ENCODE measurements around the gene CHD5. TPM values are rescaled to one million over a fixed set of nuclear protein-coding genes. Genes with fewer than 3 reads are reported as not detected.
"Not testable (repeated sequence)": the region's sequence is repeated elsewhere in the genome, so short reads cannot be mapped to it uniquely, and the experiment has no call there.

The CHD5 gene
- total RNA-seq, 2 experiments from 2014 or later: 0.44 to 0.56 TPM

GRCh38 chr1:6068932-6069331 is 111.2 kb downstream of the CHD5 start:
- DNase-seq: no peak
- H3K9me3 Mint-ChIP-seq: no peaks in the 10 kb centered on the region
- H3K27ac Mint-ChIP-seq: no peak overlapping the region
- no peak overlapping the region for H3K4me3 Mint-ChIP-seq
- H3K4me1 Mint-ChIP-seq: no peaks in the 10 kb centered on the region
- H3K27me3 Mint-ChIP-seq: no peaks in the 10 kb centered on the region
- peaks cover 3% of the 10 kb centered on the region for H3K36me3 Mint-ChIP-seq

DNA sequence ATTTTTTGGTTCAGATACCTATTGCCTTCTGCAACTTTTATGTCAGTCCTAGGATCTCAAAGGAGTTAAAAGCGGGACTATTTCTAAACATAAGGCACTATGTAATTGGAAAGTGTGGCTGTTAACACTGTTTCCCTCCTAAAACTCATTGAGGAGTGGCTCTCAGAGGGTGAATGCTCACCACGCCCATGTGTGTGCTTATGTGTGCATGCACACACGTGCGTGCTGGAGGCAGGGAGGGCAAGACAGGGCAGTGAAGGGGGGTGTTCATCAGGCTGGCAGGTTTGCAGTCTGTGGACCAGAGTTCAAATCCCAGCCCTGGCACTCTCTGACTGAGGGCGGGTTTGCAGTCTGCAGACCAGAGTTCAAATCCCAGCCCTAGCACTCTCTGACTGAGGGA is 112.0 kb downstream of the CHD5 start:
- Mint-ChIP-seq H3K27me3 (no peaks in the 10 kb centered on the region), H3K9me3 (no peaks in the 10 kb centered on the region), H3K4me1 (no peaks in the 10 kb centered on the region), H3K4me3 (no peak overlapping the region), H3K27ac (no peak overlapping the region), H3K36me3 (peaks cover 3% of the 10 kb centered on the region)
- DNase-seq: no peak

- no peak for DNase-seq
- Mint-ChIP-seq H3K27ac (no peak overlapping the region), H3K9me3 (no peaks in the 10 kb centered on the region), H3K4me3 (no peak overlapping the region), H3K36me3 (peaks cover 5% of the 10 kb centered on the region), H3K4me1 (peaks cover 2% of the 10 kb centered on the region), H3K27me3 (no peaks in the 10 kb centered on the region)
These were observed 113.4 kb downstream of the CHD5 start for GRCh38 chr1:6066680-6067079.

GRCh38 chr1:6065093-6065858 is 114.8 kb downstream of the CHD5 start:
- H3K36me3 Mint-ChIP-seq: peaks cover 6% of the 10 kb centered on the region
- H3K4me1 Mint-ChIP-seq: peaks cover 2% of the 10 kb centered on the region
- no peak for DNase-seq
- no peak overlapping the region for H3K4me3 Mint-ChIP-seq
- H3K27ac Mint-ChIP-seq: no peak overlapping the region
- H3K9me3 Mint-ChIP-seq: no peaks in the 10 kb centered on the region
- H3K27me3 Mint-ChIP-seq: no peaks in the 10 kb centered on the region

DNA sequence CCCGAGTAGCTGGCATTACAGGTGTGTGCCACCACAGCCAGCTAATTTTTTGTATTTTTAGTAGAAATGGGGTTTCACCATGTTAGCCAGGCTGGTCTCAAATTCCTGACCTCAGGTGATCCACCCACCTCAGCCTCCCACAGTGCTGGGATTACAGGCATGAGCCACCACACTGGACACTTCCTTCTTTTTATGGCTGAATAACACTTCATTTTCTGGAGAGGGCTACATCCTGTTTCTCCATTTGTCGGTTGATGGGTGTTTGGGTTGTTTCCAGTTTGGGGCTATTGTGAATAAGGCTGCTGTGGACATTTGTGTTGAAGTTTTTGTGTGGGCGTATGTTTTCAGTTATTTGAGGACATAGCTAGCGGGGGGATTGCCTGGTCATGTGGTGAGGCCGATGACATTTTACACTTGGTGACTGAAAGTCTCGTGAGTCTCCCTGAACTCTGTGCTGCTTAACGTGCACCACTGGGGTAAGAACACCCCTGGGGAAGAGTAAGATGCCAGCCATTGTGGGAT is 116.5 kb downstream of the CHD5 start:
- H3K27ac Mint-ChIP-seq, DNase-seq, H3K9me3 Mint-ChIP-seq, H3K4me3 Mint-ChIP-seq, H3K27me3 Mint-ChIP-seq, H3K4me1 Mint-ChIP-seq: not testable (repeated sequence)
- H3K36me3 Mint-ChIP-seq: peaks cover 10% of the 10 kb centered on the region

- peaks cover 4% of the 10 kb centered on the region for H3K4me1 Mint-ChIP-seq
These were observed 117.5 kb downstream of the CHD5 start for GRCh38 chr1:6062670-6063069.

GRCh38 chr1:6059866-6060265 is 120.3 kb downstream of the CHD5 start:
- no peak for DNase-seq
- Mint-ChIP-seq H3K27me3 (no peaks in the 10 kb centered on the region), H3K4me3 (no peak overlapping the region), H3K9me3 (no peaks in the 10 kb centered on the region), H3K4me1 (peaks cover 4% of the 10 kb centered on the region), H3K36me3 (peaks cover 12% of the 10 kb centered on the region), H3K27ac (no peak overlapping the region)

More at GRCh38 chr1:6062670-6063069, 117.5 kb downstream of the CHD5 start:
- peaks cover 10% of the 10 kb centered on the region for H3K36me3 Mint-ChIP-seq
- H3K27ac Mint-ChIP-seq: no peak overlapping the region
- DNase-seq: no peak
- H3K9me3 Mint-ChIP-seq: no peaks in the 10 kb centered on the region
- no peaks in the 10 kb centered on the region for H3K27me3 Mint-ChIP-seq
- H3K4me3 Mint-ChIP-seq: no peak overlapping the region

DNA sequence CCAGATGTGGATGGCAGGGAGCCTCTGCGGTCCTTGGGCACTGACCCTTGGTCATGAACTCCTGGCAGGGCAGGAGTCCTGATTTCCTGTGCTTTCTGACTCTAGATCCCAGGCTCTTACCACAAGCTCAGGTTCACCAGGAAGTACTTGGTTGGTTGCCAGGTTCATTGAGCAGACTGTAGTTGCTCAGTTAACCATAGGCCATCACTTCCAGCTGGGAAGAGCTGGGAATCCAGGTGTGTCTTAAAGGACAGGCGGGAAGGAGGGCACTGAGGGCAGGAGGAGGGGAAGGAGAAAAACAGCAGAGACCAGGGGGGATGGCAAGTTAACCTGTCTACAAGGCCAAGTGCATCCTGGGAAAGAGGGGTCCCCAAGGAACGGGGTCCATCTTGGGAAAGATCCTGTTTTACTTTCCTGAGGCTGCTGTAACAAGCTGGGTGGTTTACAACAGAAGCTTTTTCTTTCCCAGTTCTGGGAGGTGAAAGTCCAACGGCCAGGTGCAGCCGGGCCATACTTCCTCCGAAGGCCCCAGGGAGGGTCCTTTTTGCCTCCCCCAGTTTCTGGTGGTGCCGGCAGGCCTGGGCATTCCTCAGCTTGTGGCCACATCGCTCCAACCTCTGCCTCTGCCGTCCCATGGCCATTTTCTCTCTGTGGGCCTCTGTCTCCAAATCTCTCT is 122.8 kb downstream of the CHD5 start:
- no peak for DNase-seq

DNA sequence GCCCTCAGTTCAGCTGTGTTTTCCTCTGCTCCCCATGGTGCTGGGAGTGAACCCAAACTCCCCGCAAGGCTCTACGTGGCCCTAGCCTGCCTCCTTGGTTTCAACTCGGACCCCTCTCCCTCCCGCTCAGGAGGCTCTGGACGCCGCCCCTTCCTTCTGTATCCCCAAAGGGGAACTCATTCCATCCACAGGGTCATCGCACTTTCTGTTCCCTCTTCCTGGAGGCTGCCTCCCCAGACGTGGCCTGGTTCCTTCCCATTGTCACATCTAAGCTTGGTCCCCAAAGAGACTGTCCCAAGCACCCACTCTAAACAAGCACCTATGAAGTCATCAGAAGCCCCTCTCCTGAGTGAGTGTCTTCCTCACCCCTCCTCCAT is 123.6 kb downstream of the CHD5 start:
- no peak for DNase-seq
- Mint-ChIP-seq H3K27ac (no peak overlapping the region), H3K9me3 (no peaks in the 10 kb centered on the region), H3K4me3 (no peak overlapping the region), H3K4me1 (peaks cover 5% of the 10 kb centered on the region), H3K36me3 (peaks cover 18% of the 10 kb centered on the region), H3K27me3 (no peaks in the 10 kb centered on the region)

More for the DNA sequence above, 122.8 kb downstream of the CHD5 start:
- peaks cover 5% of the 10 kb centered on the region for H3K4me1 Mint-ChIP-seq
- H3K9me3 Mint-ChIP-seq: no peaks in the 10 kb centered on the region
- no peaks in the 10 kb centered on the region for H3K27me3 Mint-ChIP-seq
- no peak overlapping the region for H3K27ac Mint-ChIP-seq
- H3K4me3 Mint-ChIP-seq: no peak overlapping the region
- peaks cover 18% of the 10 kb centered on the region for H3K36me3 Mint-ChIP-seq

DNA sequence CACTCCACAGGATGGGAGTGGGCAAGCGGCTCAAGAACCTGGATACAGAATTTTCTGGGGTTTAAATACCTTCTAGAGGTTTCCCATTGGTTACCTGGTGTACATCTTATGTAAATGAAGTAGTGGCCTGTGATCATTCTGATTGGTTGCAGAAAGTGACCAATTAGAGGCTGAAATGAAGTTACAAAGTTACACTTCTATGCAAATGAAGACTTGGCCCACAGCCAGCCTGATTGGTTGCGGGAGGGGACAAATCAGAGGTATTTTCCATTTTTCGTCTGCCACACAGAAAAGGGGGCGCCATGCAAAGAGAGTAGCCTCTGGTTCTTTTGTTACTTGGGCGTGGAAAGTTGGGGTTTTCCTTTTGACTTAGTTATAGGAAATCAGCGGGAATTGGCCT is 125.5 kb downstream of the CHD5 start:
- DNase-seq: no peak
- Mint-ChIP-seq H3K27ac (no peak overlapping the region), H3K27me3 (no peaks in the 10 kb centered on the region), H3K4me3 (no peak overlapping the region), H3K36me3 (peaks cover 19% of the 10 kb centered on the region), H3K9me3 (no peaks in the 10 kb centered on the region), H3K4me1 (peaks cover 5% of the 10 kb centered on the region)

DNA sequence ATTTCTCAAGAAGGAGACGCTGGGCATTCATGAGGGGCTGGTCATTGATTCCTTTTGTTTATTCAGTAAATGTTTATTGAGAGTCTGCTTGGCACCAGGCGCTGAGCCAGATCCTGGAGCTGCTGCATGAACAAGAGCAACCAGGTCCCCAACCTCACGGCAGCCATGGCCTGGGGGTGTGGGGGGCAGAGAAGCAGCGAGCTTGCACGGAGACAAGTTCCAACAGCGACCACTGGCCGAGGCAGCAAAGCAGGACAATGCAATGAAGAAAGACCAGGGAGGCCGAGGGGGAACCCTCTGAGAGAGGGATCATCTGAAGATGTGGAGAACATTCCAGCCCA is 126.9 kb downstream of the CHD5 start:
- peaks cover 4% of the 10 kb centered on the region for H3K4me1 Mint-ChIP-seq
- no peaks in the 10 kb centered on the region for H3K27me3 Mint-ChIP-seq
- no peak for DNase-seq
- H3K27ac Mint-ChIP-seq: no peak overlapping the region
- H3K36me3 Mint-ChIP-seq: peaks cover 19% of the 10 kb centered on the region
- H3K9me3 Mint-ChIP-seq: no peaks in the 10 kb centered on the region
- H3K4me3 Mint-ChIP-seq: no peak overlapping the region

- Mint-ChIP-seq H3K4me3 (no peak overlapping the region), H3K4me1 (peaks cover 7% of the 10 kb centered on the region), H3K27me3 (no peaks in the 10 kb centered on the region), H3K27ac (no peak overlapping the region), H3K9me3 (no peaks in the 10 kb centered on the region), H3K36me3 (peaks cover 19% of the 10 kb centered on the region)
- DNase-seq: peak; percentile 18
These were observed 127.4 kb downstream of the CHD5 start for GRCh38 chr1:6052543-6053205.

Other genes starting within 250 kb of the CHD5 start
- 10 to 100 TPM; 11.4 to 12.6 TPM for gene NPHP4, start 187.9 kb downstream of the CHD5 start, total RNA-seq
- 100 to 1,000 TPM; 209 to 218 TPM for gene KCNAB2, start 134.4 kb downstream of the CHD5 start, total RNA-seq
- gene RPL22, start 19.3 kb upstream of the CHD5 start, total RNA-seq: 100 to 1,000 TPM; 481 to 486 TPM
- 1 to 10 TPM; 5.0 to 6.2 TPM for gene RNF207, start 25.8 kb upstream of the CHD5 start, total RNA-seq
- gene ICMT, start 55.6 kb upstream of the CHD5 start, total RNA-seq: 10 to 100 TPM; 57.4 to 58.1 TPM
- not detected for gene HES3, start 63.9 kb upstream of the CHD5 start, total RNA-seq
- gene GPR153, start 80.8 kb upstream of the CHD5 start, total RNA-seq: under 1 TPM; 0.54 to 0.56 TPM
- gene ACOT7, start 213.4 kb upstream of the CHD5 start, total RNA-seq: 10 to 100 TPM; 80.8 to 86.2 TPM
- gene HES2, start 239.6 kb upstream of the CHD5 start, total RNA-seq: not detected
- gene ESPN, start 244.5 kb upstream of the CHD5 start, total RNA-seq: under 1 TPM; 0.39 to 0.44 TPM

All from activated naive CD8-positive, alpha-beta T cell treated with anti-CD3 and anti-CD28 coated beads for 36 hours (primary cell).